Trophoblast cell (in vitro differentiated cells and primary cell): ENCODE data around the gene IGF1R.

Source experiments
- DNase-seq, 2 donors: peaks; one replicate each; pipeline ENCODE4 v3.0.0-alpha.2; 2016
- H2AFZ ChIP-seq: 2 replicates; pipeline ENCODE4 v1.6.1; 2013; ENCODE audit warnings: low read length, moderate library complexity, mild to moderate bottlenecking; ENCODE audit not compliant: insufficient read depth, poor library complexity
- H2AK5ac ChIP-seq: 2 replicates; pipeline ENCODE4 v1.6.1; 2013; ENCODE audit warnings: mild to moderate bottlenecking, low read length
- H2BK120ac ChIP-seq: 2 replicates; pipeline ENCODE4 v1.6.1; 2013; ENCODE audit warnings: low read length, mild to moderate bottlenecking, moderate library complexity; ENCODE audit not compliant: insufficient read depth, poor library complexity
- H2BK12ac ChIP-seq: 2 replicates; pipeline ENCODE4 v1.6.1; 2013; ENCODE audit warnings: mild to moderate bottlenecking, low read length, moderate library complexity
- H2BK5ac ChIP-seq: 2 replicates; pipeline ENCODE4 v1.6.1; 2013; ENCODE audit warnings: low read length, low read depth, moderate library complexity, mild to moderate bottlenecking; ENCODE audit not compliant: poor library complexity
- H3K14ac ChIP-seq: 2 replicates; pipeline ENCODE4 v1.6.1; 2013; ENCODE audit warnings: mild to moderate bottlenecking, low read length
- H3K18ac ChIP-seq: 2 replicates; pipeline ENCODE4 v1.6.1; 2013; ENCODE audit warnings: mild to moderate bottlenecking, low read length
- H3K23ac ChIP-seq: 2 replicates; pipeline ENCODE4 v1.6.1; 2013; ENCODE audit warnings: low read length
- H3K27ac ChIP-seq: 2 replicates; pipeline ENCODE4 v1.5.1; 2013; ENCODE audit warnings: low read depth, mild to moderate bottlenecking, inconsistent platforms, low read length, moderate library complexity
- H3K27me3 ChIP-seq: 2 replicates; pipeline ENCODE4 v1.6.1; 2013; ENCODE audit warnings: inconsistent platforms, mild to moderate bottlenecking, low read length, moderate library complexity; ENCODE audit not compliant: insufficient read depth
- H3K36me3 ChIP-seq, 2 experiments: 1 replicate in 1 of 2; 2 replicates in 1 of 2; pipeline ENCODE4 v1.6.1; 2013; ENCODE audit warnings: low read length in 2 of 2, mild to moderate bottlenecking in 2 of 2, moderate library complexity in 1 of 2; ENCODE audit not compliant: insufficient read depth in 2 of 2, control insufficient read depth in 1 of 2
- H3K4ac ChIP-seq: 2 replicates; pipeline ENCODE4 v1.6.1; 2013; ENCODE audit warnings: low read depth, mild to moderate bottlenecking, low read length, moderate library complexity
- H3K4me1 ChIP-seq, 2 experiments: 1 replicate in 1 of 2; 2 replicates in 1 of 2; pipeline ENCODE4 v1.6.1; 2013; ENCODE audit warnings: low read length in 2 of 2, mild to moderate bottlenecking in 2 of 2, moderate library complexity in 1 of 2; ENCODE audit not compliant: insufficient read depth in 2 of 2, control insufficient read depth in 1 of 2
- H3K4me2 ChIP-seq: 2 replicates; pipeline ENCODE4 v1.6.1; 2013; ENCODE audit warnings: inconsistent platforms, mild to moderate bottlenecking, low read length, moderate library complexity
- H3K4me3 ChIP-seq: 2 replicates; pipeline ENCODE4 v1.5.1; 2013; ENCODE audit warnings: mild to moderate bottlenecking, low read depth, low read length, inconsistent platforms
- H3K79me1 ChIP-seq: one replicate; pipeline ENCODE4 v1.6.1; 2013; ENCODE audit warnings: low read length
- H3K79me2 ChIP-seq: 2 replicates; pipeline ENCODE4 v1.6.1; 2013; ENCODE audit warnings: low read length, mild to moderate bottlenecking; ENCODE audit not compliant: control insufficient read depth, insufficient read depth, poor library complexity
- H3K9ac ChIP-seq: 2 replicates; pipeline ENCODE4 v1.6.1; 2013; ENCODE audit warnings: mild to moderate bottlenecking, low read length
- H3K9me3 ChIP-seq: 2 replicates; pipeline ENCODE4 v1.6.1; 2013; ENCODE audit warnings: low read depth, mild to moderate bottlenecking, control low read depth, inconsistent platforms, low read length; ENCODE audit not compliant: insufficient read depth
- H4K12ac ChIP-seq: 2 replicates; pipeline ENCODE4 v1.6.1; 2013; ENCODE audit warnings: low read depth, mild to moderate bottlenecking, low read length, moderate library complexity
- H4K8ac ChIP-seq: 2 replicates; pipeline ENCODE4 v1.6.1; 2013; ENCODE audit warnings: low read depth, mild to moderate bottlenecking, low read length, moderate library complexity
- H4K91ac ChIP-seq: one replicate; pipeline ENCODE4 v1.6.1; 2013; ENCODE audit warnings: low read depth, mild to moderate bottlenecking, low read length, moderate library complexity
- WGBS: extraction: QIAGEN DNeasy Blood & Tissue Kit; methylation state at CpG from one replicate; pipeline ENCODE4 v1.1.7; 2013; ENCODE audit warnings: missing lambda C conversion rate; ENCODE audit not compliant: insufficient read length, insufficient coverage; ENCODE audit errors: extremely low coverage; 5-methylcytosine and 5-hydroxymethylcytosine counted together

The IGF1R gene

GRCh38 chr15:98744506-98744905 is 96.2 kb downstream of the IGF1R start:
- no CpG with 5 or more reads among the region's 2 CpGs for WGBS
- H2AK5ac ChIP-seq: no peak overlapping the region
- no peak overlapping the region for H3K14ac ChIP-seq
- H2BK12ac ChIP-seq: no peak overlapping the region
- no peak overlapping the region for H2BK5ac ChIP-seq
- H4K12ac ChIP-seq: no peak overlapping the region
- H3K4me3 ChIP-seq: no peak overlapping the region
- no peak overlapping the region for H3K18ac ChIP-seq
- H3K27ac ChIP-seq: no peak overlapping the region
- H3K27me3 ChIP-seq: no peaks in the 10 kb centered on the region
- no peak overlapping the region for H4K8ac ChIP-seq
- no peak overlapping the region for H2AFZ ChIP-seq
- H3K9ac ChIP-seq: no peak overlapping the region
- DNase-seq: no peak
- peak overlapping the region; percentile 80 for H3K4ac ChIP-seq
- H3K4me2 ChIP-seq: no peak overlapping the region
- H2BK120ac ChIP-seq: no peak overlapping the region
- peaks cover 2% of the 10 kb centered on the region for H3K79me1 ChIP-seq
- H4K91ac ChIP-seq: no peak overlapping the region
- H3K79me2 ChIP-seq: peaks cover 15% of the 10 kb centered on the region
- no peaks in the 10 kb centered on the region for H3K36me3 ChIP-seq
- H3K4me1 ChIP-seq: peaks cover 15 to 21% of the 10 kb centered on the region in 2 experiments
- H3K23ac ChIP-seq: no peak overlapping the region
- no peaks in the 10 kb centered on the region for H3K9me3 ChIP-seq

GRCh38 chr15:98745179-98745578 is 96.8 kb downstream of the IGF1R start:
- WGBS: no CpG with 5 or more reads among the region's 3 CpGs
- Histone ChIP-seq H3K4me1 (peaks cover 15 to 21% of the 10 kb centered on the region in 2 experiments), H3K4ac (peak overlapping the region; percentile 76)

GRCh38 chr15:98745650-98746374 is 97.5 kb downstream of the IGF1R start:
- Histone ChIP-seq H2AFZ (no peak overlapping the region), H2BK12ac (no peak overlapping the region), H3K4me1 (peaks cover 15 to 21% of the 10 kb centered on the region in 2 experiments), H3K18ac (peak overlapping the region; percentile 44), H2AK5ac (no peak overlapping the region), H2BK5ac (no peak overlapping the region), H3K14ac (no peak overlapping the region), H3K27me3 (no peaks in the 10 kb centered on the region), H3K36me3 (peaks cover 0 to 2% of the 10 kb centered on the region in 2 experiments), H3K9me3 (no peaks in the 10 kb centered on the region), H4K91ac (no peak overlapping the region), H4K8ac (no peak overlapping the region), H3K79me2 (peaks cover 19% of the 10 kb centered on the region), H3K4me2 (peak overlapping the region; percentile 4), H3K4me3 (no peak overlapping the region), H4K12ac (no peak overlapping the region), H3K23ac (no peak overlapping the region), H3K4ac (peak overlapping the region; percentile 84), H2BK120ac (no peak overlapping the region), H3K79me1 (peaks cover 2% of the 10 kb centered on the region), H3K27ac (no peak overlapping the region), H3K9ac (no peak overlapping the region)
- peak in 1 of 2 donors; percentile 14 for DNase-seq
- no CpG with 5 or more reads among the region's 10 CpGs for WGBS

More at GRCh38 chr15:98745179-98745578, 96.8 kb downstream of the IGF1R start:
- no peak overlapping the region for H3K27ac ChIP-seq
- H3K23ac ChIP-seq: no peak overlapping the region
- no peak overlapping the region for H3K4me2 ChIP-seq
- H3K79me2 ChIP-seq: peaks cover 18% of the 10 kb centered on the region
- no peaks in the 10 kb centered on the region for H3K9me3 ChIP-seq
- no peak overlapping the region for H4K12ac ChIP-seq
- H3K79me1 ChIP-seq: peaks cover 2% of the 10 kb centered on the region
- H3K4me3 ChIP-seq: no peak overlapping the region
- H2BK12ac ChIP-seq: no peak overlapping the region
- no peak overlapping the region for H2AFZ ChIP-seq
- no peak overlapping the region for H2BK5ac ChIP-seq
- no peak overlapping the region for H4K91ac ChIP-seq
- no peaks in the 10 kb centered on the region for H3K27me3 ChIP-seq
- H3K36me3 ChIP-seq: peaks cover 0 to 2% of the 10 kb centered on the region in 2 experiments
- H2AK5ac ChIP-seq: no peak overlapping the region
- H4K8ac ChIP-seq: no peak overlapping the region
- H3K14ac ChIP-seq: no peak overlapping the region
- H3K18ac ChIP-seq: no peak overlapping the region
- no peak overlapping the region for H2BK120ac ChIP-seq
- no peak overlapping the region for H3K9ac ChIP-seq
- no peak for DNase-seq

- H2BK120ac ChIP-seq: no peak overlapping the region
- no peak overlapping the region for H3K27ac ChIP-seq
- peaks cover 15 to 21% of the 10 kb centered on the region in 2 experiments for H3K4me1 ChIP-seq
- peak overlapping the region; percentile 44 for H3K18ac ChIP-seq
- H4K8ac ChIP-seq: no peak overlapping the region
- no peak overlapping the region for H4K91ac ChIP-seq
- H3K9ac ChIP-seq: no peak overlapping the region
- H4K12ac ChIP-seq: no peak overlapping the region
- H2BK12ac ChIP-seq: no peak overlapping the region
- H2AFZ ChIP-seq: no peak overlapping the region
- H3K23ac ChIP-seq: no peak overlapping the region
- H2BK5ac ChIP-seq: no peak overlapping the region
- H3K79me1 ChIP-seq: peaks cover 2% of the 10 kb centered on the region
- H3K4ac ChIP-seq: peak overlapping the region; percentile 84
- no peak overlapping the region for H2AK5ac ChIP-seq
- DNase-seq: no peak
- no peaks in the 10 kb centered on the region for H3K27me3 ChIP-seq
- WGBS: no CpG with 5 or more reads among the region's 8 CpGs
- H3K4me3 ChIP-seq: no peak overlapping the region
- H3K36me3 ChIP-seq: peaks cover 0 to 2% of the 10 kb centered on the region in 2 experiments
- no peak overlapping the region for H3K14ac ChIP-seq
- H3K4me2 ChIP-seq: peak overlapping the region; percentile 4
- peaks cover 17% of the 10 kb centered on the region for H3K79me2 ChIP-seq
- no peaks in the 10 kb centered on the region for H3K9me3 ChIP-seq
These were observed 98.2 kb downstream of the IGF1R start for GRCh38 chr15:98746375-98747155.
